ENCODE data around the gene PAK1.

DNA sequence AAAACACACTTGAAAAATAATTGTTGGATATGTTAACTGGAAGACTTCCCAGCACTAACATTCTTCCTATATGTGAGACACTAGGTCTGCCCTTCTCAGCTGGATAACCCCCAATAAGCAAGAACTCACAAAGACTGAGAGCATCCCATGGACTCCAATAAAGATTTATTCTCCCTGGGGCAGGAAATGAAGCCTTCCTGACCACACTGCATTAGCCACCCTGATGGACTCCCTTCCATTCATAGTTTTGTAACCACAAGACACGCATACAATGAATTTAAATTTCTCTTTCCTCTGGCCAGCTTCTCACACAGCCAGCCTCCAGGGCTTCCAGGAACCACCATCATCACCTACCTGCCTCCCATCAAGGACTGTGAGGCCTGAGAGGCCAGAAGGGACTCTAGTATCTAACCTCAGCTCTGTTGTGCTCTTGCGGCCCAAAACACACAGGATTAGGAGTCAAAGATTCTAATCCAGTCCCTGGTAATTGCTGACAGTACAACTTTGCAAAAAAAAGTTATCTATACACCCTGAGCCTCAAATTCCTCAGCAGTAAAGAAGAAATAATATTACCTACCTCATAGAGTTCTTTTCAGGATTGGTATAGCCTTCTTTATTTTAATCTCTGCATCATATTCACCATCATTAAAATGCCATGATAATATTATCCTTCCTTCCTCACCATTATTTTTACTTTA, 126.8 kb downstream of the PAK1 start:
- TF ChIP-seq, protein P1, sequence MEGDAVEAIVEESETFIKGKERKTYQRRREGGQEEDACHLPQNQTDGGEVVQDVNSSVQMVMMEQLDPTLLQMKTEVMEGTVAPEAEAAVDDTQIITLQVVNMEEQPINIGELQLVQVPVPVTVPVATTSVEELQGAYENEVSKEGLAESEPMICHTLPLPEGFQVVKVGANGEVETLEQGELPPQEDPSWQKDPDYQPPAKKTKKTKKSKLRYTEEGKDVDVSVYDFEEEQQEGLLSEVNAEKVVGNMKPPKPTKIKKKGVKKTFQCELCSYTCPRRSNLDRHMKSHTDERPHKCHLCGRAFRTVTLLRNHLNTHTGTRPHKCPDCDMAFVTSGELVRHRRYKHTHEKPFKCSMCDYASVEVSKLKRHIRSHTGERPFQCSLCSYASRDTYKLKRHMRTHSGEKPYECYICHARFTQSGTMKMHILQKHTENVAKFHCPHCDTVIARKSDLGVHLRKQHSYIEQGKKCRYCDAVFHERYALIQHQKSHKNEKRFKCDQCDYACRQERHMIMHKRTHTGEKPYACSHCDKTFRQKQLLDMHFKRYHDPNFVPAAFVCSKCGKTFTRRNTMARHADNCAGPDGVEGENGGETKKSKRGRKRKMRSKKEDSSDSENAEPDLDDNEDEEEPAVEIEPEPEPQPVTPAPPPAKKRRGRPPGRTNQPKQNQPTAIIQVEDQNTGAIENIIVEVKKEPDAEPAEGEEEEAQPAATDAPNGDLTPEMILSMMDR (IDR thresholded peaks at IDR 0.05; ENCODE audit: insufficient read depth, low read length, poor library complexity, severe bottlenecking): no peak
- no peak for TF ChIP-seq EZH2phosphoT487 (conservative IDR thresholded peaks at IDR 0.05; ENCODE audit: low read length)

Data from SU-DHL-6 (cell line).